ENCODE data around the gene OXCT2.

- TF ChIP-seq MYC (CRISPR knock-in tag; IDR thresholded peaks at IDR 0.05; ENCODE audit: borderline replicate concordance) (no peak), RNF2 (conservative IDR thresholded peaks at IDR 0.05; ENCODE audit: low read depth) (no peak), CTCF (CRISPR knock-in tag; IDR thresholded peaks at IDR 0.05) (no peak), ZNF10 (CRISPR knock-in tag; IDR thresholded peaks at IDR 0.05; ENCODE audit: borderline replicate concordance, low read depth) (no peak), RFXAP (CRISPR knock-in tag; IDR thresholded peaks at IDR 0.05; ENCODE audit: borderline replicate concordance) (no peak)
Measured at GRCh38 chr1:39754906-39755504, 16.1 kb downstream of the OXCT2 start.
